Measurements from ENCODE around the gene ANKHD1.

DNA sequence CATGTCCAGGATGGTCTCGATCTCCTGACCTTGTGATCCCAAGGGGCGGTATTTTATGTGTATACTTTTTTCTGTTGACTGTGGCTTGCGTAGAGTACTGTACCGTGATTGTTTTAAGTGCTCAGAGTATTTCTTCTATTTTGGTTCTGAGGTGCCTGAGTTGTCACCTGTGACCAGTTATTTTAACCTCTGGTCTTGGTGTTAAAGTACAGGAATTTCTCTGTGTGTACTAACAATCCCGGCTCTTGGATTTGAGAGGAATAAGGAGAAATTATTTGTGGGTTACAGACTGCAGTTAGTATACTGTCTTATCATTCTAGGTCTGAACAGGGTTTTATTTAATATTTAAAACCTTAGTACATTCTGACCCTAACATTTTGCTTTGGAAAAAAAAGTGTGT, 2.0 kb downstream of the ANKHD1 start:
- TF ChIP-seq, protein P1, sequence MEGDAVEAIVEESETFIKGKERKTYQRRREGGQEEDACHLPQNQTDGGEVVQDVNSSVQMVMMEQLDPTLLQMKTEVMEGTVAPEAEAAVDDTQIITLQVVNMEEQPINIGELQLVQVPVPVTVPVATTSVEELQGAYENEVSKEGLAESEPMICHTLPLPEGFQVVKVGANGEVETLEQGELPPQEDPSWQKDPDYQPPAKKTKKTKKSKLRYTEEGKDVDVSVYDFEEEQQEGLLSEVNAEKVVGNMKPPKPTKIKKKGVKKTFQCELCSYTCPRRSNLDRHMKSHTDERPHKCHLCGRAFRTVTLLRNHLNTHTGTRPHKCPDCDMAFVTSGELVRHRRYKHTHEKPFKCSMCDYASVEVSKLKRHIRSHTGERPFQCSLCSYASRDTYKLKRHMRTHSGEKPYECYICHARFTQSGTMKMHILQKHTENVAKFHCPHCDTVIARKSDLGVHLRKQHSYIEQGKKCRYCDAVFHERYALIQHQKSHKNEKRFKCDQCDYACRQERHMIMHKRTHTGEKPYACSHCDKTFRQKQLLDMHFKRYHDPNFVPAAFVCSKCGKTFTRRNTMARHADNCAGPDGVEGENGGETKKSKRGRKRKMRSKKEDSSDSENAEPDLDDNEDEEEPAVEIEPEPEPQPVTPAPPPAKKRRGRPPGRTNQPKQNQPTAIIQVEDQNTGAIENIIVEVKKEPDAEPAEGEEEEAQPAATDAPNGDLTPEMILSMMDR (IDR thresholded peaks at IDR 0.05) = no peak
- no peak for TF ChIP-seq POLR2A (IDR thresholded peaks at IDR 0.05)
